Trophoblast cell (in vitro differentiated cells and primary cell): ENCODE data around the gene CFAP157. TPM values are rescaled to one million over a fixed set of nuclear protein-coding genes. Genes with fewer than 3 reads are reported as not detected.

Source experiments
- DNase-seq, 2 donors: peaks; one replicate each; pipeline ENCODE4 v3.0.0-alpha.2; 2016
- H2AFZ ChIP-seq: 2 replicates; pipeline ENCODE4 v1.6.1; 2013; ENCODE audit warnings: low read length, moderate library complexity, mild to moderate bottlenecking; ENCODE audit not compliant: insufficient read depth, poor library complexity
- H2AK5ac ChIP-seq: 2 replicates; pipeline ENCODE4 v1.6.1; 2013; ENCODE audit warnings: mild to moderate bottlenecking, low read length
- H2BK120ac ChIP-seq: 2 replicates; pipeline ENCODE4 v1.6.1; 2013; ENCODE audit warnings: low read length, mild to moderate bottlenecking, moderate library complexity; ENCODE audit not compliant: insufficient read depth, poor library complexity
- H2BK12ac ChIP-seq: 2 replicates; pipeline ENCODE4 v1.6.1; 2013; ENCODE audit warnings: mild to moderate bottlenecking, low read length, moderate library complexity
- H2BK5ac ChIP-seq: 2 replicates; pipeline ENCODE4 v1.6.1; 2013; ENCODE audit warnings: low read length, low read depth, moderate library complexity, mild to moderate bottlenecking; ENCODE audit not compliant: poor library complexity
- H3K14ac ChIP-seq: 2 replicates; pipeline ENCODE4 v1.6.1; 2013; ENCODE audit warnings: mild to moderate bottlenecking, low read length
- H3K18ac ChIP-seq: 2 replicates; pipeline ENCODE4 v1.6.1; 2013; ENCODE audit warnings: mild to moderate bottlenecking, low read length
- H3K23ac ChIP-seq: 2 replicates; pipeline ENCODE4 v1.6.1; 2013; ENCODE audit warnings: low read length
- H3K27ac ChIP-seq: 2 replicates; pipeline ENCODE4 v1.5.1; 2013; ENCODE audit warnings: low read depth, mild to moderate bottlenecking, inconsistent platforms, low read length, moderate library complexity
- H3K27me3 ChIP-seq: 2 replicates; pipeline ENCODE4 v1.6.1; 2013; ENCODE audit warnings: inconsistent platforms, mild to moderate bottlenecking, low read length, moderate library complexity; ENCODE audit not compliant: insufficient read depth
- H3K36me3 ChIP-seq, 2 experiments: 1 replicate in 1 of 2; 2 replicates in 1 of 2; pipeline ENCODE4 v1.6.1; 2013; ENCODE audit warnings: low read length in 2 of 2, mild to moderate bottlenecking in 2 of 2, moderate library complexity in 1 of 2; ENCODE audit not compliant: insufficient read depth in 2 of 2, control insufficient read depth in 1 of 2
- H3K4ac ChIP-seq: 2 replicates; pipeline ENCODE4 v1.6.1; 2013; ENCODE audit warnings: low read depth, mild to moderate bottlenecking, low read length, moderate library complexity
- H3K4me1 ChIP-seq, 2 experiments: 1 replicate in 1 of 2; 2 replicates in 1 of 2; pipeline ENCODE4 v1.6.1; 2013; ENCODE audit warnings: low read length in 2 of 2, mild to moderate bottlenecking in 2 of 2, moderate library complexity in 1 of 2; ENCODE audit not compliant: insufficient read depth in 2 of 2, control insufficient read depth in 1 of 2
- H3K4me2 ChIP-seq: 2 replicates; pipeline ENCODE4 v1.6.1; 2013; ENCODE audit warnings: inconsistent platforms, mild to moderate bottlenecking, low read length, moderate library complexity
- H3K4me3 ChIP-seq: 2 replicates; pipeline ENCODE4 v1.5.1; 2013; ENCODE audit warnings: mild to moderate bottlenecking, low read depth, low read length, inconsistent platforms
- H3K79me1 ChIP-seq: one replicate; pipeline ENCODE4 v1.6.1; 2013; ENCODE audit warnings: low read length
- H3K79me2 ChIP-seq: 2 replicates; pipeline ENCODE4 v1.6.1; 2013; ENCODE audit warnings: low read length, mild to moderate bottlenecking; ENCODE audit not compliant: control insufficient read depth, insufficient read depth, poor library complexity
- H3K9ac ChIP-seq: 2 replicates; pipeline ENCODE4 v1.6.1; 2013; ENCODE audit warnings: mild to moderate bottlenecking, low read length
- H3K9me3 ChIP-seq: 2 replicates; pipeline ENCODE4 v1.6.1; 2013; ENCODE audit warnings: low read depth, mild to moderate bottlenecking, control low read depth, inconsistent platforms, low read length; ENCODE audit not compliant: insufficient read depth
- H4K12ac ChIP-seq: 2 replicates; pipeline ENCODE4 v1.6.1; 2013; ENCODE audit warnings: low read depth, mild to moderate bottlenecking, low read length, moderate library complexity
- H4K8ac ChIP-seq: 2 replicates; pipeline ENCODE4 v1.6.1; 2013; ENCODE audit warnings: low read depth, mild to moderate bottlenecking, low read length, moderate library complexity
- H4K91ac ChIP-seq: one replicate; pipeline ENCODE4 v1.6.1; 2013; ENCODE audit warnings: low read depth, mild to moderate bottlenecking, low read length, moderate library complexity
- WGBS: extraction: QIAGEN DNeasy Blood & Tissue Kit; methylation state at CpG from one replicate; pipeline ENCODE4 v1.1.7; 2013; ENCODE audit warnings: missing lambda C conversion rate; ENCODE audit not compliant: insufficient read length, insufficient coverage; ENCODE audit errors: extremely low coverage; 5-methylcytosine and 5-hydroxymethylcytosine counted together
- polyA plus RNA-seq: library from polyadenylated mRNA; stranded (reverse); fragments of 200-250 nt; gene quantifications from 2 replicates; pipeline ENCODE4 v1.2.3, GENCODE V29; 2013

The CFAP157 gene
- 0.04 and 0.08 TPM in 2 replicates for polyA plus RNA-seq

DNA sequence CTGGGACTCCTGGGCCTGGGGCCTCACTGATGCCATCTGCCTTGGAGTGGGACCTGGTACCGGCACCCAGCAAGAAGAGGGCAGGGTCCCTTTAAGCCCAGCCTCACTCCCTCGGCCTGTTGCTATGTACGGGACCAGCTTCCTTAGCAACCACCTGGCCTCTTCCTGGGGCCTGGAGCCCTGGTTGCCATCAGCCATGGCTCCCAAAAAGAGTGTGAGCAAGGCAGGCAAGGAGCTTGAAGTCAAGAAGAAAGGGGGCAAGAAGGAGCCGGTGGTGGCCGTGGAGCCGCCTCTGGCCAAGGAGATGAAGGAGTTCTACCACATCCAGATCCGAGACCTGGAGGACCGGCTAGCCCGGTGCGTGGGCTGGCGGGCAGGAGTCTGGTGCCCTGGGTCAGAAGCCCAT is at the start of gene CFAP157:
TSS of gene CFAP157 (plus strand) at position 153 of the 406 bp plus-strand sequence. CDS start at position 197, 44 bp downstream.
- Histone ChIP-seq H4K8ac (peak within 1 kb of the TSS; percentile 59), H3K9me3 (no peaks in the 10 kb centered on the region), H3K27ac (no peak within 1 kb of the TSS), H3K18ac (no peak within 1 kb of the TSS), H3K4me1 (peaks cover 0 to 4% of the 10 kb centered on the region in 2 experiments), H3K14ac (no peak within 1 kb of the TSS), H3K4ac (no peak within 1 kb of the TSS), H3K23ac (no peak within 1 kb of the TSS), H3K27me3 (no peaks in the 10 kb centered on the region), H3K4me3 (no peak within 1 kb of the TSS), H2BK120ac (no peak within 1 kb of the TSS), H4K91ac (no peak within 1 kb of the TSS), H2BK5ac (no peak within 1 kb of the TSS), H2BK12ac (no peak within 1 kb of the TSS), H2AFZ (no peak within 1 kb of the TSS), H3K36me3 (no peaks in the 10 kb centered on the region), H3K9ac (no peak within 1 kb of the TSS), H3K79me1 (no peaks in the 10 kb centered on the region), H3K79me2 (no peaks in the 10 kb centered on the region), H4K12ac (no peak within 1 kb of the TSS), H2AK5ac (no peak within 1 kb of the TSS), H3K4me2 (no peak within 1 kb of the TSS)
- WGBS, result no CpG with 5 or more reads among the region's 11 CpGs
- no peak for DNase-seq

GRCh38 chr9:127658428-127658827 is 48.4 kb upstream of the CFAP157 start:
- WGBS, result no CpG with 5 or more reads among the region's 5 CpGs

DNA sequence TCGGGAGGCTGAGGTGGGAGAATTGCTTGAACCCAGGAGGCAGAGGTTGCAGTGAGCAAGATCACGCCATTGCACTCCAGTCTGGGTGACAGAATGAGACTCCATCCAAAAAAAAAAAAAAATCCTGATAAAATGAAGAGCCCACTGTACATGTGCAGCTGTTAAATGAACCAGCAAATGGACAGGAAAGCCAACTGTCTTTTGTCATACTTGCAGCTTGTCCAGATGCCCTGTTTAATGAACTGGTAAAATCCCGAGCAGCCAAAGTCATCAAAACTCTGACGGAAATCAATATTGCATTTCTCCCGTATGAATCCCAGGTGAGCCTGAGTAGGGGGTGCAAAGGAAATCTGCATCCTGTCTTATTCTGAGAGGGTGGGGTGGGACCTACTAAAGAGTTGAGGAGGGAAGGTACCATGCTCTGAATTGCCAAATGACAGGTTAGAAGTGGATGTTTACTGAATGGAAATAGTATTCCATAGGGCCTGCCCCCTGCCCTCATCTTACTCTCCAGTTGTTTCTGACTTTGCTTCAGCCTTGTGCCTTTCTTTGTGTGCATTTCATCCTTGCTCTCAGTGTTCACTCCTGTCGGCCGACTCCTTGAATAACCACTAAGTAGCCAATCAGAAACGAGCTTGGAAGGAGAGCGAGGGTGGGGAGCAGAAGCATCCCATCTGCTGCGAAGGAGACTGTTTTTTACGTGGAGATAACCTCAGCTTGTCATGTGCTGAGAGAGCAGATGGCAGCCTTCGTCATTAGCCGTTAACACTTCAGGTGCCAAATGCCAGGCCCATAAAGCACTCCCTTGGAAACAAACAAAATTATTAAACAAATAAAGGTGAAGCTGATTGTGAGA is 45.7 kb upstream of the CFAP157 start:
- Histone ChIP-seq H3K27ac (no peak overlapping the region), H3K9ac (no peak overlapping the region), H3K14ac (no peak overlapping the region), H2BK120ac (no peak overlapping the region), H3K4me3 (no peak overlapping the region), H3K79me2 (no peaks in the 10 kb centered on the region), H2BK5ac (no peak overlapping the region), H3K18ac (no peak overlapping the region), H3K4me1 (no peaks in the 10 kb centered on the region), H4K8ac (no peak overlapping the region), H4K12ac (no peak overlapping the region), H3K36me3 (peaks cover 11 to 24% of the 10 kb centered on the region in 2 experiments), H4K91ac (no peak overlapping the region), H3K9me3 (no peaks in the 10 kb centered on the region), H2AFZ (no peak overlapping the region), H3K79me1 (no peaks in the 10 kb centered on the region), H3K23ac (peak overlapping the region; percentile 22), H3K4me2 (no peak overlapping the region), H3K27me3 (no peaks in the 10 kb centered on the region), H2BK12ac (no peak overlapping the region), H3K4ac (no peak overlapping the region), H2AK5ac (no peak overlapping the region)
- WGBS, result no CpG with 5 or more reads among the region's 13 CpGs
- no peak for DNase-seq

More at GRCh38 chr9:127658428-127658827, 48.4 kb upstream of the CFAP157 start:
- no peak overlapping the region for H2AFZ ChIP-seq
- no peak overlapping the region for H2BK12ac ChIP-seq
- H3K4me3 ChIP-seq, result no peak overlapping the region
- no peak overlapping the region for H4K91ac ChIP-seq
- H3K18ac ChIP-seq, result no peak overlapping the region
- H3K79me2 ChIP-seq, result no peaks in the 10 kb centered on the region
- no peak overlapping the region for H2AK5ac ChIP-seq
- H3K4ac ChIP-seq, result no peak overlapping the region
- no peaks in the 10 kb centered on the region for H3K4me1 ChIP-seq
- H3K27me3 ChIP-seq, result no peaks in the 10 kb centered on the region
- no peak overlapping the region for H2BK5ac ChIP-seq
- H3K23ac ChIP-seq, result no peak overlapping the region
- no peak overlapping the region for H3K9ac ChIP-seq
- H3K9me3 ChIP-seq, result no peaks in the 10 kb centered on the region
- H3K36me3 ChIP-seq, result peaks cover 0 to 11% of the 10 kb centered on the region in 2 experiments
- H3K14ac ChIP-seq, result no peak overlapping the region
- no peak overlapping the region for H3K4me2 ChIP-seq
- no peak overlapping the region for H2BK120ac ChIP-seq
- DNase-seq, result no peak
- H4K12ac ChIP-seq, result no peak overlapping the region
- no peaks in the 10 kb centered on the region for H3K79me1 ChIP-seq
- no peak overlapping the region for H4K8ac ChIP-seq
- H3K27ac ChIP-seq, result no peak overlapping the region

DNA sequence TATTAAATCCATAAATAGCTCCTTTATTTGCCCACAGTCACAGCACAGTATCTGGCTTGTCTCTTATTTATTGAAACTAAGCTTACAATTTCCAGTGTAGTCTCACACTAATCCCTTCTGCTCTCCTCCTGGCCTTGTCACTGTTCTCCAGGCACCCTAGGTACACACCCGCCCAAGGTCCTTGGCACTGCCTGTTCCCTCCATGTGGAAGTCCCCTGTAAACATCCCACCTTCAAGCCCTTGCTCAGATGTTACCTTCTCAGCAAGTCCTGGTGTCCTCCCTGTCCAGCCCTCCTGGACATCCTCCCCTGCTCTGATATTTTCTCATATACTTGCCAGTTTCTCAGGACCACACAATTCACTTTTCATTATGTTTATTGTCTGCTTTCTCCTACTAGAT is 44.2 kb upstream of the CFAP157 start:
- no peaks in the 10 kb centered on the region for H3K79me2 ChIP-seq
- no peak overlapping the region for H3K4me3 ChIP-seq
- H2BK12ac ChIP-seq, result no peak overlapping the region
- peaks cover 11 to 24% of the 10 kb centered on the region in 2 experiments for H3K36me3 ChIP-seq
- whole genome bisulfite sequencing, result no CpG with 5 or more reads among the region's 1 CpG
- no peak overlapping the region for H2AFZ ChIP-seq
- H4K12ac ChIP-seq, result no peak overlapping the region
- H4K8ac ChIP-seq, result no peak overlapping the region
- no peak overlapping the region for H2AK5ac ChIP-seq
- H3K4ac ChIP-seq, result no peak overlapping the region
- H3K4me2 ChIP-seq, result no peak overlapping the region
- H2BK120ac ChIP-seq, result no peak overlapping the region
- no peaks in the 10 kb centered on the region for H3K4me1 ChIP-seq
- no peak overlapping the region for H3K14ac ChIP-seq
- no peak overlapping the region for H2BK5ac ChIP-seq
- H3K18ac ChIP-seq, result no peak overlapping the region
- H4K91ac ChIP-seq, result no peak overlapping the region
- DNase-seq, result no peak
- no peaks in the 10 kb centered on the region for H3K79me1 ChIP-seq
- H3K23ac ChIP-seq, result no peak overlapping the region
- no peak overlapping the region for H3K9ac ChIP-seq
- no peaks in the 10 kb centered on the region for H3K9me3 ChIP-seq
- no peaks in the 10 kb centered on the region for H3K27me3 ChIP-seq
- H3K27ac ChIP-seq, result no peak overlapping the region
